KMS-11 (cell line): ENCODE measurements around the gene GPANK1.

Experiments
- H2AFZ ChIP-seq: fragments of 200-600 bp; sonication (generic); 2 replicates; pipeline ENCODE4 v1.6.1; 2016; ENCODE audit warnings: antibody characterized with exemption, mixed run types, low read depth
- H3K27ac ChIP-seq: fragments of 200-600 bp; sonication (generic); 2 replicates; pipeline ENCODE4 v1.6.1; 2016; ENCODE audit warnings: mild to moderate bottlenecking, mixed run types
- H3K27me3 ChIP-seq: fragments of 200-600 bp; sonication (generic); 2 replicates; pipeline ENCODE4 v1.6.1; 2017; ENCODE audit warnings: mild to moderate bottlenecking, low read depth, mixed run types, moderate library complexity; ENCODE audit not compliant: insufficient read depth
- H3K36me3 ChIP-seq: fragments of 200-600 bp; sonication (generic); 2 replicates; pipeline ENCODE4 v1.6.1; 2017; ENCODE audit warnings: mild to moderate bottlenecking, mixed run types; ENCODE audit not compliant: insufficient read depth
- H3K4me1 ChIP-seq: fragments of 200-600 bp; sonication (generic); 2 replicates; pipeline ENCODE4 v1.6.1; 2016; ENCODE audit warnings: mild to moderate bottlenecking, low read depth, mixed run types; ENCODE audit not compliant: poor library complexity, severe bottlenecking
- H3K4me2 ChIP-seq: fragments of 200-600 bp; sonication (generic); 2 replicates; pipeline ENCODE4 v1.7.0; 2016; ENCODE audit warnings: mild to moderate bottlenecking, mixed run types
- H3K4me3 ChIP-seq: fragments of 200-600 bp; sonication (generic); IDR thresholded peaks from 2 replicates; pipeline ENCODE4 v1.6.1; 2017; ENCODE audit warnings: low read depth, low read length, mixed read lengths; ENCODE audit not compliant: insufficient read depth
- H3K79me2 ChIP-seq: fragments of 200-600 bp; sonication (generic); 2 replicates; pipeline ENCODE4 v1.6.1; 2016; ENCODE audit warnings: low read depth, mixed run types; ENCODE audit not compliant: insufficient read depth
- H3K9ac ChIP-seq: fragments of 200-600 bp; sonication (generic); 2 replicates; pipeline ENCODE4 v1.6.1; 2016; ENCODE audit warnings: mild to moderate bottlenecking, mixed run types
- H4K20me1 ChIP-seq: fragments of 200-600 bp; sonication (generic); 2 replicates; pipeline ENCODE4 v1.6.1; 2016; ENCODE audit warnings: mild to moderate bottlenecking, mixed run types; ENCODE audit not compliant: insufficient read depth
- CTCF ChIP-seq: fragments of 200-600 bp; sonication (generic); conservative IDR thresholded peaks from 2 replicates; pipeline ENCODE4 v1.6.1; 2017; ENCODE audit warnings: low read depth, mild to moderate bottlenecking, antibody characterized with exemption, low read length, moderate library complexity, mixed read lengths

GPANK1 gene

GRCh38 chr6:31620586-31621319, 44.0 kb downstream of the GPANK1 start, which contains the start of gene PRRC2A:
Gene PRRC2A, plus strand, starts transcription at chr6:31620715. Its CDS starts 2,075 bp downstream, at chr6:31622790.
- Histone ChIP-seq H3K36me3 (peaks cover 20% of the 10 kb centered on the region; the same call in 1 of the 2 replicates), H3K4me2 (peak within 1 kb of the TSS; percentile 92), H3K4me3 (peak within 1 kb of the TSS; percentile 51), H3K4me1 (peaks cover 32% of the 10 kb centered on the region), H4K20me1 (no peaks in the 10 kb centered on the region), H3K9ac (peak within 1 kb of the TSS; percentile 94), H3K79me2 (peaks cover 39% of the 10 kb centered on the region), H2AFZ (peak within 1 kb of the TSS; percentile 48), H3K27ac (peak within 1 kb of the TSS; percentile 87), H3K27me3 (no peaks in the 10 kb centered on the region)
- TF ChIP-seq CTCF = no peak

GRCh38 chr6:31619805-31620585, 44.8 kb downstream of the GPANK1 start:
- H3K27ac ChIP-seq = peak overlapping the region; percentile 87
- peak overlapping the region; percentile 48; the same call in 1 of the 2 replicates for H2AFZ ChIP-seq
- TF ChIP-seq CTCF = no peak
- H4K20me1 ChIP-seq = no peaks in the 10 kb centered on the region
- H3K4me3 ChIP-seq = no peak overlapping the region
- peak overlapping the region; percentile 77 for H3K4me2 ChIP-seq
- H3K4me1 ChIP-seq = peaks cover 32% of the 10 kb centered on the region
- H3K9ac ChIP-seq = peak overlapping the region; percentile 94; the same call in 1 of the 2 replicates
- no peaks in the 10 kb centered on the region for H3K27me3 ChIP-seq
- peaks cover 14% of the 10 kb centered on the region; the same call in 1 of the 2 replicates for H3K36me3 ChIP-seq
- peaks cover 39% of the 10 kb centered on the region for H3K79me2 ChIP-seq

GRCh38 chr6:31617010-31617409, 47.8 kb downstream of the GPANK1 start:
- Histone ChIP-seq H3K36me3 (no peaks in the 10 kb centered on the region), H2AFZ (0 out of 2 replicates have a peak overlapping the region, but pooled peaks have one; percentile 20), H3K27ac (no peak overlapping the region), H4K20me1 (no peaks in the 10 kb centered on the region), H3K79me2 (peaks cover 13% of the 10 kb centered on the region), H3K9ac (no peak overlapping the region), H3K27me3 (no peaks in the 10 kb centered on the region), H3K4me1 (peaks cover 23% of the 10 kb centered on the region), H3K4me2 (peak overlapping the region; percentile 37), H3K4me3 (no peak overlapping the region)
- TF ChIP-seq CTCF = no peak

- H4K20me1 ChIP-seq = no peaks in the 10 kb centered on the region
- no peak overlapping the region for H3K27ac ChIP-seq
- no peak overlapping the region for H3K9ac ChIP-seq
- H3K27me3 ChIP-seq = no peaks in the 10 kb centered on the region
- no peaks in the 10 kb centered on the region for H3K36me3 ChIP-seq
- no peak overlapping the region for H2AFZ ChIP-seq
- H3K4me2 ChIP-seq = no peak overlapping the region
- H3K4me1 ChIP-seq = peaks cover 20% of the 10 kb centered on the region
- no peak overlapping the region for H3K4me3 ChIP-seq
- H3K79me2 ChIP-seq = peaks cover under 1% of the 10 kb centered on the region; the same call in 1 of the 2 replicates
- TF ChIP-seq CTCF = no peak
These were observed 49.0 kb downstream of the GPANK1 start for GRCh38 chr6:31615748-31616147.
